CD14-positive monocyte (primary cell): ENCODE measurements around the gene AQP12A. TPM values are rescaled to one million over a fixed set of nuclear protein-coding genes. Genes with fewer than 3 reads are reported as not detected.
"Not testable (repeated sequence)": the region's sequence is repeated elsewhere in the genome, so short reads cannot be mapped to it uniquely, and the experiment has no call there.

Source experiments
- DNase-seq, 3 donors: peaks; one replicate each; pipeline ENCODE4 v3.0.0-alpha.2; 2011 to 2022
- H2AFZ ChIP-seq: 2 replicates; pipeline ENCODE4 v1.6.0; 2012; ENCODE audit warnings: mild to moderate bottlenecking, low read depth, low read length, inconsistent platforms; ENCODE audit not compliant: insufficient read depth, poor library complexity, severe bottlenecking
- H3K27ac ChIP-seq, 2 donors: 1 replicate in 1 of 2; 2 replicates in 1 of 2; pipeline ENCODE4 v1.5.1; 2012 to 2013; ENCODE audit warnings: low read length in 2 of 2, control low read depth in 1 of 2, inconsistent platforms in 1 of 2, low read depth in 1 of 2, mild to moderate bottlenecking in 1 of 2
- H3K27me3 ChIP-seq, 2 donors: one replicate each; pipeline versions ENCODE4 v1.6.0 to v1.6.1; 2011 to 2013; ENCODE audit warnings: low read length in 2 of 2; ENCODE audit not compliant: control insufficient read depth in 2 of 2, insufficient read depth in 2 of 2
- H3K36me3 ChIP-seq, 2 donors: replicated peaks in 1 of 2; 1 replicate in 1 of 2; 2 replicates in 1 of 2; pipeline versions ENCODE4 v1.5.1 to v1.6.1; 2012 to 2013; ENCODE audit warnings: low read length in 2 of 2, control low read depth in 1 of 2, inconsistent platforms in 1 of 2, mild to moderate bottlenecking in 1 of 2; ENCODE audit not compliant: insufficient read depth in 2 of 2, control insufficient read depth in 1 of 2
- H3K4me1 ChIP-seq, 2 donors: 1 replicate in 1 of 2; 2 replicates in 1 of 2; pipeline versions ENCODE4 v1.5.1 to v1.6.1; 2012 to 2013; ENCODE audit warnings: low read length in 2 of 2, control low read depth in 1 of 2, inconsistent platforms in 1 of 2, mild to moderate bottlenecking in 1 of 2, moderate library complexity in 1 of 2; ENCODE audit not compliant: insufficient read depth in 2 of 2, control insufficient read depth in 1 of 2
- H3K4me2 ChIP-seq: replicated peaks from 2 replicates; pipeline ENCODE3; 2012; ENCODE audit warnings: low read length, moderate library complexity, mild to moderate bottlenecking; ENCODE audit not compliant: poor library complexity, severe bottlenecking; ENCODE audit errors: extremely low read depth
- H3K4me3 ChIP-seq, 3 experiments: fragments of 200-600 bp in 1 of 3; sonication (generic) in 1 of 3; replicated peaks in 1 of 3; 1 replicate in 2 of 3; 2 replicates in 1 of 3; pipeline ENCODE4 v1.5.1; 2011 to 2013; ENCODE audit warnings: low read length in 3 of 3, mild to moderate bottlenecking in 3 of 3, control low read depth in 2 of 3, low read depth in 2 of 3, inconsistent platforms in 1 of 3, moderate library complexity in 1 of 3
- H3K79me2 ChIP-seq: 2 replicates; pipeline ENCODE4 v1.6.0; 2012; ENCODE audit warnings: mild to moderate bottlenecking, control low read depth, inconsistent platforms, low read length, moderate library complexity; ENCODE audit not compliant: insufficient read depth
- H3K9ac ChIP-seq: 2 replicates; pipeline ENCODE4 v1.6.0; 2017; ENCODE audit warnings: low read length, mild to moderate bottlenecking; ENCODE audit not compliant: insufficient read depth, poor library complexity, severe bottlenecking
- H3K9me3 ChIP-seq, 2 donors: replicated peaks in 1 of 2; 1 replicate in 1 of 2; 2 replicates in 1 of 2; pipeline versions ENCODE4 v1.5.1 to v1.6.1; 2012 to 2013; ENCODE audit warnings: low read length in 2 of 2, control low read depth in 1 of 2; ENCODE audit not compliant: control insufficient read depth in 1 of 2, insufficient read depth in 1 of 2
- H4K20me1 ChIP-seq: 2 replicates; pipeline ENCODE4 v1.6.0; 2012; ENCODE audit warnings: mild to moderate bottlenecking, low read length, control low read depth, moderate library complexity; ENCODE audit not compliant: insufficient read depth
- H3K27ac Mint-ChIP-seq, 7 donors: one replicate each; pipeline ENCODE4 v1.8.0; 2020; ENCODE audit warnings: mild to moderate bottlenecking in 7 of 7, mixed read lengths in 7 of 7, moderate library complexity in 6 of 7, inconsistent platforms in 2 of 7
- H3K27me3 Mint-ChIP-seq, 3 donors: one replicate each; pipeline ENCODE4 v1.8.0; 2021 to 2022; ENCODE audit warnings: low read depth in 3 of 3, mild to moderate bottlenecking in 3 of 3, mixed read lengths in 3 of 3, moderate library complexity in 3 of 3, inconsistent platforms in 1 of 3
- H3K36me3 Mint-ChIP-seq, 2 donors: one replicate each; pipeline ENCODE4 v1.8.0; 2020; ENCODE audit warnings: mixed read lengths in 2 of 2, inconsistent platforms in 1 of 2, mild to moderate bottlenecking in 1 of 2
- H3K4me1 Mint-ChIP-seq: one replicate; pipeline ENCODE4 v1.8.0; 2020; ENCODE audit warnings: mild to moderate bottlenecking, mixed read lengths
- H3K4me3 Mint-ChIP-seq, 2 donors: one replicate each; pipeline ENCODE4 v1.8.0; 2020; ENCODE audit warnings: mild to moderate bottlenecking in 2 of 2, mixed read lengths in 2 of 2, moderate library complexity in 1 of 2
- H3K9me3 Mint-ChIP-seq, 7 donors: one replicate each; pipeline ENCODE4 v1.8.0; 2020 to 2022; ENCODE audit warnings: mixed read lengths in 7 of 7, mild to moderate bottlenecking in 6 of 7, moderate library complexity in 6 of 7, inconsistent platforms in 2 of 7
- CTCF ChIP-seq: fragments of 200-600 bp; IDR thresholded peaks from one replicate; pipeline ENCODE4 v1.8.0; 2022; ENCODE audit warnings: antibody characterized with exemption, mild to moderate bottlenecking
- WGBS: methylation state at CpG from one replicate; pipeline ENCODE4 v1.1.5; 2013; ENCODE audit warnings: missing lambda C conversion rate; ENCODE audit not compliant: insufficient coverage; 5-methylcytosine and 5-hydroxymethylcytosine counted together
- intact Hi-C, 2 donors: fragments of 100-400 bp; cut with micrococcal nuclease; formaldehyde crosslinking; loops; one replicate each; pipeline versions ENCODE4 v1.15.0 to v1.15.1; 2023
- polyA plus RNA-seq, 3 donors: library from polyadenylated mRNA; depleted of rRNA in 1 of 3; unstranded in 2 of 3; stranded (reverse) in 1 of 3; fragments of 300-500 nt in 2 of 3; fragments of >200 nt in 1 of 3; fragmentation: Illumina TruSeq in 2 of 3; gene quantifications; 1 replicate in 2 of 3; 2 replicates in 1 of 3; pipeline ENCODE4 v1.2.3, GENCODE V29; 2012 to 2021

Gene AQP12A
- polyA plus RNA-seq, 3 donors, result not detected

GRCh38 chr2:240683980-240684728, 7.5 kb upstream of the AQP12A start:
- H3K36me3 Mint-ChIP-seq, H3K36me3 ChIP-seq, H3K4me1 ChIP-seq, intact Hi-C loops, H2AFZ ChIP-seq, H3K79me2 ChIP-seq, H4K20me1 ChIP-seq, H3K9ac ChIP-seq, H3K4me2 ChIP-seq, H3K9me3 ChIP-seq, H3K9me3 Mint-ChIP-seq, H3K27ac ChIP-seq, DNase-seq, H3K27me3 ChIP-seq: not testable (repeated sequence)
- peaks cover 17% of the 10 kb centered on the region for H3K4me1 Mint-ChIP-seq
- H3K4me3 Mint-ChIP-seq, result peak overlapping the region; percentile 53 to 73
- WGBS, result 67% methylated on average over 8 of the region's 15 CpGs
- peaks cover 0 to 11% (median 4%) of the 10 kb centered on the region in 3 donors for H3K27me3 Mint-ChIP-seq
- peak overlapping the region; percentile 17 to 32 (median 23) for H3K4me3 ChIP-seq
- H3K27ac Mint-ChIP-seq, result peak overlapping the region in 1 of 7 donors; percentile 18

GRCh38 chr2:240685771-240686371, 5.8 kb upstream of the AQP12A start:
- Histone ChIP-seq H3K27ac (no peak overlapping the region), H3K27me3 (no peaks in the 10 kb centered on the region), H3K4me3 (no peak overlapping the region), H3K79me2 (no peaks in the 10 kb centered on the region), H4K20me1 (no peaks in the 10 kb centered on the region), H2AFZ (no peak overlapping the region), H3K4me2 (no peak overlapping the region), H3K9me3 (no peaks in the 10 kb centered on the region), H3K9ac (no peak overlapping the region), H3K36me3 (no peaks in the 10 kb centered on the region), H3K4me1 (peaks cover 0 to 3% of the 10 kb centered on the region in 2 donors)
- Mint-ChIP-seq H3K4me3 (no peak overlapping the region), H3K27me3 (peaks cover 0 to 12% (median 7%) of the 10 kb centered on the region in 3 donors), H3K9me3 (no peaks in the 10 kb centered on the region), H3K4me1 (peaks cover 20% of the 10 kb centered on the region), H3K36me3 (no peaks in the 10 kb centered on the region), H3K27ac (peak overlapping the region in 1 of 7 donors; percentile 53)
- TF ChIP-seq CTCF, result no peak
- no peak for DNase-seq
- intact Hi-C loops, result no loop called here
- WGBS, result 86% methylated on average over 8 of the region's 10 CpGs
